Type B pancreatic cell (in vitro differentiated cells): ENCODE measurements around the gene NEDD9. TPM values are rescaled to one million over a fixed set of nuclear protein-coding genes. Genes with fewer than 3 reads are reported as not detected.
A peak's percentile ranks its signal among the peaks of the same experiment; 100 is the strongest.

Experiments used
- DNase-seq: peaks from one replicate; pipeline ENCODE4 v3.0.0; 2021; ENCODE audit warnings: mixed read lengths; ENCODE audit not compliant: unreplicated experiment; ENCODE audit errors: extremely low spot score
- H3K27ac Mint-ChIP-seq: 2 replicates; pipeline ENCODE4 v1.8.0; 2021; ENCODE audit warnings: mild to moderate bottlenecking, mixed read lengths
- H3K27me3 Mint-ChIP-seq: 2 replicates; pipeline ENCODE4 v1.8.0; 2021; ENCODE audit warnings: mixed read lengths
- H3K36me3 Mint-ChIP-seq: 2 replicates; pipeline ENCODE4 v1.8.0; 2021; ENCODE audit warnings: mixed read lengths
- H3K4me1 Mint-ChIP-seq: one replicate; pipeline ENCODE4 v1.8.0; 2021; ENCODE audit warnings: mixed read lengths; ENCODE audit not compliant: unreplicated experiment
- H3K4me3 Mint-ChIP-seq: 2 replicates; pipeline ENCODE4 v1.8.0; 2021; ENCODE audit warnings: mild to moderate bottlenecking, mixed read lengths
- H3K9me3 Mint-ChIP-seq: 2 replicates; pipeline ENCODE4 v1.8.0; 2021; ENCODE audit warnings: mixed read lengths
- total RNA-seq: library from RNA; stranded (reverse); gene quantifications from 2 replicates; pipeline ENCODE4 v1.2.1, GENCODE V29; 2021; ENCODE audit warnings: low replicate concordance
- TF ChIP-seq, protein P1 (sequence below): fragments of 200-600 bp; sonication (generic); conservative IDR thresholded peaks from 2 replicates; pipeline ENCODE4 v1.5.0; 2021; ENCODE audit warnings: antibody characterized with exemption, mild to moderate bottlenecking

Gene NEDD9
- total RNA-seq, 1 donor from 2014 or later = 21.3 TPM

DNA sequence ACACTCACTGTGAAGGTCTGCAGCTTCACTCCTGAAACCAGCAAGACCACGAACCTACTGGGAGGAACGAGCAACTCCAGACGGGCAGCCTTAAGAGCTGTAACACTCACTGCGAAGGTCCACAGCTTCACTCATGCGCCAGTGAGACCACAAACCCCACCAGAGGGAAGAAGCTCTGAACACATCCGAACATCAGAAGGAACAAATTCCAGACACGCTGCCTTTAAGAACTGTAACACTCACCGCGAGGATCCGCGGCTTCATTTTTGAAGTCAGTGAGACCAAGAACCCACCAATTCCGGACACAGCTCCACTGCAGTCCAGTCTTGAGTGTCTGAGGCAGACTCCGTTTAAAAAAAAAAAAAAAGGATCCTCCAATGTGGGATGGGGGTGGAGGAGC is 60.5 kb downstream of the NEDD9 start:
- Mint-ChIP-seq H3K27ac (no peak overlapping the region), H3K9me3 (no peaks in the 10 kb centered on the region), H3K27me3 (no peaks in the 10 kb centered on the region), H3K4me1 (peaks cover 14% of the 10 kb centered on the region), H3K36me3 (peaks cover 3% of the 10 kb centered on the region), H3K4me3 (no peak overlapping the region)
- TF ChIP-seq, protein P1, sequence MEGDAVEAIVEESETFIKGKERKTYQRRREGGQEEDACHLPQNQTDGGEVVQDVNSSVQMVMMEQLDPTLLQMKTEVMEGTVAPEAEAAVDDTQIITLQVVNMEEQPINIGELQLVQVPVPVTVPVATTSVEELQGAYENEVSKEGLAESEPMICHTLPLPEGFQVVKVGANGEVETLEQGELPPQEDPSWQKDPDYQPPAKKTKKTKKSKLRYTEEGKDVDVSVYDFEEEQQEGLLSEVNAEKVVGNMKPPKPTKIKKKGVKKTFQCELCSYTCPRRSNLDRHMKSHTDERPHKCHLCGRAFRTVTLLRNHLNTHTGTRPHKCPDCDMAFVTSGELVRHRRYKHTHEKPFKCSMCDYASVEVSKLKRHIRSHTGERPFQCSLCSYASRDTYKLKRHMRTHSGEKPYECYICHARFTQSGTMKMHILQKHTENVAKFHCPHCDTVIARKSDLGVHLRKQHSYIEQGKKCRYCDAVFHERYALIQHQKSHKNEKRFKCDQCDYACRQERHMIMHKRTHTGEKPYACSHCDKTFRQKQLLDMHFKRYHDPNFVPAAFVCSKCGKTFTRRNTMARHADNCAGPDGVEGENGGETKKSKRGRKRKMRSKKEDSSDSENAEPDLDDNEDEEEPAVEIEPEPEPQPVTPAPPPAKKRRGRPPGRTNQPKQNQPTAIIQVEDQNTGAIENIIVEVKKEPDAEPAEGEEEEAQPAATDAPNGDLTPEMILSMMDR = no peak
- DNase-seq = peak; percentile 36

DNA sequence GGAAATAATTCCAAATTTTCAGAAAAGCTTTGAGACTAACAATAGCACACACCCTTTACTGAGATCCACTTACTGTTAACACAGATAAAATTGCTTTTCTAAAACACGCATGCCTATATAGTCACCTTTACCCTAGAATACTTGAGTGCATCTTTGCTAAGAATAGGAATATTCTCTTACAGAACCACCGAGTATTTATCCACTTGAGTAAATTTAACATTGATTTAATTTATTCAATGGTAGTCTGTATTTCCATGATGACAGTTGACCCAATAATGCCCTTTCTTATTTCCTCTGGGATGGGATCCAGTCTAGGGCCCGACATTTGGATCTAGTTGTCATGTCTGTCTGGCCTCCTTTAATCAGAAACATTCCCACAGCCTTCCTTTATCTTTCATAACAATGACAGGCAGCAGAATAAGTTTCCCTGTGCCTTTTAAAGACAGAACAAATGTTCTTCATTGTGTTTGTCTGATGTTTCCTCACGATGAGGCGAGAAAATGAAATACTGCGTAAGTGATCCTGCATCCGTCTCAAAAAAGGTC is 64.3 kb downstream of the NEDD9 start:
- DNase-seq = no peak
- no peaks in the 10 kb centered on the region for H3K27me3 Mint-ChIP-seq
- no peak overlapping the region for H3K27ac Mint-ChIP-seq
- H3K4me1 Mint-ChIP-seq = peaks cover 10% of the 10 kb centered on the region
- H3K4me3 Mint-ChIP-seq = no peak overlapping the region
- H3K36me3 Mint-ChIP-seq = peaks cover 3% of the 10 kb centered on the region
- H3K9me3 Mint-ChIP-seq = no peaks in the 10 kb centered on the region
- TF ChIP-seq, protein P1 = no peak

DNA sequence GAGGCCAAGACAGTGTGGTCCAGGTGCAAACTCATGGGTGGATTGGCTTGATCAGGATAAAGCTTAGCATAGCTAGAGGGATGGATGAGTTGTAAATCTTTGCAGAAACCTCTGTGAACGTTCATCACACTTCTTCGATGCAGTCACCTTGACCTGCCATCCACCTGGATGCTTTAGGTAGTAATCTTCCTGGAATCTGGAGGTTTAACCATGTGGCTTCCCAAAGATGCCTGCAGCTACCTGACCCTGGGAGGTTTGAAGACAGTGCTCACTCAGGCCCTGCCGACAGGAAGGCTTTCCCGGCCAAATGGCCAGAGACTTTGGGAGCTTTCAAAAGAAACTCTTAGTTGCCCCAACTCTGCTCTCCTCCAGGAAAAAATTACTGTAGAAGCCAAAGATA is 65.5 kb downstream of the NEDD9 start:
- TF ChIP-seq, protein P1 = no peak
- H3K36me3 Mint-ChIP-seq = peaks cover 3% of the 10 kb centered on the region

DNA sequence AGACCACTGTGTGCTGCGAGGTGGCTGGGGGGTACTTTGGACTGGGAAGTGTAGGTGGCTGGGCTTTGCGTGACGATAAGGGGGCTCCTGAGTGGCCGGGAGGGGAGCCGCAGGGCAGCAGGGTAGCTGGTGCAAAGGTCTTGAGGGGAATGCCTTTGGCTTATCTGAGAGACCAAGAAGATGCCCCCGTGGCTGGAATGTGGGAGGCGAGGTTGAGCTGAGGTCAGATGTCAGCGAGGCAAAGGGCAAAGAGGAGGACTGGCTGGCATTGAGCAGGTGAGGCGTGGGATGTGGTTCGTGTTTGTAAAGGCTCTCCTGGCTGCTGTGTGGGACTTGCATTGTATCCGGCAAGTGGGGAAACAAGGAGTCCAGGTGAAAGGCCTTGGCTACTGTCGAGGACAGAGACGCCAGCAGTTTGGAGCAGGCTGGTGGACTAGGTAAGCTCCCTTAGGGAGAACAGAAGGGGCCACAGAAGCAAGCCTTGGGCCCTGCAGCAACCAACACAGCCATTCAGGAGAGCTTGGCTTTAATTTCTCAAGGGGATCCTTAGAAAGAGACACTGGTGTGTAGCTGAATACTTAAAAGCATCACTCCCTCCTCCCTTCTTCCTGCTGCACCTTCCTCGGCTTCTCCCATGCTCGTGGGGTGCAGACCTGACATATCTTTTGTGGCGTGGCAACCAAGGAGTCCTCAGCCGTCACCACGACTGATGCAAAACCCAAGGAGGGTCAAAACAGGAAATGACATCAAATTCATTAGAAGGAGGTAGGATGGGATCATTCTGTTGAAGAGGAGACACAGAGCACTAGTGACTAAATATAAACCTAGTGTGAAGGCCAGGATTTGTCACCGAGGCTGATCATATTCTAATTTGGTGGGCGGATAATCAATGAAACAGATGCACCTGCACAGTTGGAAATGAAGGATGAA is 67.5 kb downstream of the NEDD9 start:
- peak; percentile 37 for DNase-seq
- Mint-ChIP-seq H3K4me3 (no peak overlapping the region), H3K36me3 (peaks cover under 1% of the 10 kb centered on the region), H3K4me1 (peaks cover 14% of the 10 kb centered on the region), H3K27me3 (no peaks in the 10 kb centered on the region), H3K27ac (no peak overlapping the region), H3K9me3 (no peaks in the 10 kb centered on the region)
- TF ChIP-seq, protein P1 = no peak

More for the DNA sequence above, 65.5 kb downstream of the NEDD9 start:
- no peak overlapping the region for H3K27ac Mint-ChIP-seq
- peaks cover 1% of the 10 kb centered on the region for H3K4me1 Mint-ChIP-seq
- H3K9me3 Mint-ChIP-seq = no peaks in the 10 kb centered on the region
- H3K27me3 Mint-ChIP-seq = no peaks in the 10 kb centered on the region
- peak; percentile 18 for DNase-seq
- no peak overlapping the region for H3K4me3 Mint-ChIP-seq

DNA sequence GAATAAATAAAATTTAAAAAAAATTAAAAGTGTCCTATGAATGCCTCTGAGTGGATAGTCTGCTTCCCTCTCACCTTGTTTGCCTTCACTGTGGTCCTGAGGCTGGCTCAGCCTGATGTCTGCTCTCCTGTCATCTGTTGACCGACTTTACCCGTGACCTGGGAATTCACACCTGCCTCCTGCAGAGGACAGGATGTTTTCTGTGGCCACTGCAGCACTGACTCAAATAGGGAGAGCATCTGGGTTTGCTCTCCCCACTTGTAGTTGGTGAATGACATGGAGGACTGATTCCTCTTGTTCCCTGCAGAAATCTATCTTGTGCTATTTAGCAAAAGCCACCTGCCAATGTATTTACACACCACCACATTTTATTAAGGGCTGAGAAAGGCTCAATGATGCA is 68.5 kb downstream of the NEDD9 start:
- Mint-ChIP-seq H3K27me3 (no peaks in the 10 kb centered on the region), H3K36me3 (no peaks in the 10 kb centered on the region), H3K9me3 (no peaks in the 10 kb centered on the region), H3K4me3 (no peak overlapping the region), H3K4me1 (peaks cover 14% of the 10 kb centered on the region), H3K27ac (no peak overlapping the region)
- TF ChIP-seq, protein P1 = no peak
- peak; percentile 16 for DNase-seq
